H1 (cell line): Measurements from ENCODE around the gene ARID1B. TPM values are rescaled to one million over a fixed set of nuclear protein-coding genes. Genes with fewer than 3 reads are reported as not detected.

ENCODE experiments used
- ASH2L ChIP-seq: fragments of 200-600, 300-600 bp; sonication (generic); IDR thresholded peaks from one replicate; pipeline ENCODE4 v1.7.1; 2017; ENCODE audit warnings: low read length
- BCL11A ChIP-seq, 2 experiments: IDR thresholded peaks; one replicate each; pipeline ENCODE4 v1.6.1; 2011; ENCODE audit warnings: low read depth in 2 of 2, low read length in 2 of 2, mild to moderate bottlenecking in 2 of 2
- CREB1 ChIP-seq: IDR thresholded peaks from 2 replicates; pipeline ENCODE4 v1.6.1; 2012; ENCODE audit warnings: inconsistent platforms
- EZH2 ChIP-seq: fragments of 200-600 bp; sonication (generic); IDR thresholded peaks from 2 replicates; pipeline ENCODE4 v1.7.1; 2012; ENCODE audit warnings: low read depth, mild to moderate bottlenecking, moderate library complexity, low read length, inconsistent platforms; ENCODE audit not compliant: severe bottlenecking
- RAD21 ChIP-seq, 2 experiments: IDR thresholded peaks in 1 of 2; conservative IDR thresholded peaks in 1 of 2; 2 replicates each; pipeline ENCODE4 v1.6.1; 2011; ENCODE audit warnings: low read depth in 2 of 2, low read length in 2 of 2, improper control_type of control experiment in 1 of 2, inconsistent platforms in 1 of 2, mild to moderate bottlenecking in 1 of 2, moderate library complexity in 1 of 2
- RXRA ChIP-seq: IDR thresholded peaks from 2 replicates; pipeline ENCODE4 v1.6.1; 2011; ENCODE audit warnings: low read depth, mild to moderate bottlenecking, low read length, moderate library complexity; ENCODE audit not compliant: insufficient read depth
- SIN3A ChIP-seq, 2 experiments: IDR thresholded peaks in 1 of 2; conservative IDR thresholded peaks in 1 of 2; 2 replicates each; pipeline ENCODE4 v1.6.1; 2011 to 2012; ENCODE audit warnings: low read length in 2 of 2, improper control_type of control experiment in 1 of 2, low read depth in 1 of 2, mild to moderate bottlenecking in 1 of 2
- polyA plus RNA-seq, 7 experiments: library from polyadenylated mRNA; depleted of rRNA in 3 of 7; stranded (reverse) in 5 of 7; unstranded in 2 of 7; fragments of >200 nt in 5 of 7; fragments of 200-250 nt in 2 of 7; gene quantifications; 1 replicate in 5 of 7; 2 replicates in 1 of 7; 4 replicates in 1 of 7; pipeline versions ENCODE4 v1.2.1 to v1.2.3, GENCODE V29; 2011 to 2013; ENCODE audit warnings: missing spikeins in 2 of 7, mixed read lengths in 2 of 7
- total RNA-seq: library from RNA; stranded (reverse); fragmentation: NEBNext Ultra II Directional; extraction: Animal tissue kit (Norgen Biotek cat#: 25700); gene quantifications from 2 replicates; pipeline ENCODE4 v1.2.1, GENCODE V29; 2021
- TF ChIP-seq, protein P1 (sequence below): fragments of 300-600 bp; sonication (generic); IDR thresholded peaks from 2 replicates; pipeline ENCODE4 v1.7.1; 2012; ENCODE audit warnings: low read length, moderate library complexity, mild to moderate bottlenecking, inconsistent platforms; ENCODE audit not compliant: insufficient replicate concordance

Gene ARID1B
- total and polyA plus RNA-seq, 2 of the 8 experiments (the other 6 are each of a cell fraction or from before 2014, with no cell fraction given) = 24.3 to 70.3 TPM

DNA sequence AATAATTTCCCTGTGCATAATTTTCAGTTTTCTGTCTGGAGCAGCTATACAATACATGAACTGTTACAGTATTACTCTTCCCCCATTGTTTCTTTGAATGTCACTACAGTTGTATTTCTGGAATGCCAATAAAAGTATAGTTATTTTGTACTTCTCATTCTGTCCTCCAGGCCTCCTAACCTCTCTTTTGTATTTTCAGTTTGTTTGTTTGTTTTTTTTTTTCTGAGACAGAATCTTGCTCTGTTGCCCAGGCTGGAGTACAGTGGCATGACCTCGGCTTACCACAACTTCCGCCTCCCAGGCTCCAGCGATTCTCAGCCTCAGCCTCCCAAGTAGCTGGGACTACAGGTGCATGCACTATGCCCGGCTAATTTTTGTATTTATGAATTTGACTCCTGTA, 16.8 kb upstream of the ARID1B start (continued):
- TF ChIP-seq, protein P1, sequence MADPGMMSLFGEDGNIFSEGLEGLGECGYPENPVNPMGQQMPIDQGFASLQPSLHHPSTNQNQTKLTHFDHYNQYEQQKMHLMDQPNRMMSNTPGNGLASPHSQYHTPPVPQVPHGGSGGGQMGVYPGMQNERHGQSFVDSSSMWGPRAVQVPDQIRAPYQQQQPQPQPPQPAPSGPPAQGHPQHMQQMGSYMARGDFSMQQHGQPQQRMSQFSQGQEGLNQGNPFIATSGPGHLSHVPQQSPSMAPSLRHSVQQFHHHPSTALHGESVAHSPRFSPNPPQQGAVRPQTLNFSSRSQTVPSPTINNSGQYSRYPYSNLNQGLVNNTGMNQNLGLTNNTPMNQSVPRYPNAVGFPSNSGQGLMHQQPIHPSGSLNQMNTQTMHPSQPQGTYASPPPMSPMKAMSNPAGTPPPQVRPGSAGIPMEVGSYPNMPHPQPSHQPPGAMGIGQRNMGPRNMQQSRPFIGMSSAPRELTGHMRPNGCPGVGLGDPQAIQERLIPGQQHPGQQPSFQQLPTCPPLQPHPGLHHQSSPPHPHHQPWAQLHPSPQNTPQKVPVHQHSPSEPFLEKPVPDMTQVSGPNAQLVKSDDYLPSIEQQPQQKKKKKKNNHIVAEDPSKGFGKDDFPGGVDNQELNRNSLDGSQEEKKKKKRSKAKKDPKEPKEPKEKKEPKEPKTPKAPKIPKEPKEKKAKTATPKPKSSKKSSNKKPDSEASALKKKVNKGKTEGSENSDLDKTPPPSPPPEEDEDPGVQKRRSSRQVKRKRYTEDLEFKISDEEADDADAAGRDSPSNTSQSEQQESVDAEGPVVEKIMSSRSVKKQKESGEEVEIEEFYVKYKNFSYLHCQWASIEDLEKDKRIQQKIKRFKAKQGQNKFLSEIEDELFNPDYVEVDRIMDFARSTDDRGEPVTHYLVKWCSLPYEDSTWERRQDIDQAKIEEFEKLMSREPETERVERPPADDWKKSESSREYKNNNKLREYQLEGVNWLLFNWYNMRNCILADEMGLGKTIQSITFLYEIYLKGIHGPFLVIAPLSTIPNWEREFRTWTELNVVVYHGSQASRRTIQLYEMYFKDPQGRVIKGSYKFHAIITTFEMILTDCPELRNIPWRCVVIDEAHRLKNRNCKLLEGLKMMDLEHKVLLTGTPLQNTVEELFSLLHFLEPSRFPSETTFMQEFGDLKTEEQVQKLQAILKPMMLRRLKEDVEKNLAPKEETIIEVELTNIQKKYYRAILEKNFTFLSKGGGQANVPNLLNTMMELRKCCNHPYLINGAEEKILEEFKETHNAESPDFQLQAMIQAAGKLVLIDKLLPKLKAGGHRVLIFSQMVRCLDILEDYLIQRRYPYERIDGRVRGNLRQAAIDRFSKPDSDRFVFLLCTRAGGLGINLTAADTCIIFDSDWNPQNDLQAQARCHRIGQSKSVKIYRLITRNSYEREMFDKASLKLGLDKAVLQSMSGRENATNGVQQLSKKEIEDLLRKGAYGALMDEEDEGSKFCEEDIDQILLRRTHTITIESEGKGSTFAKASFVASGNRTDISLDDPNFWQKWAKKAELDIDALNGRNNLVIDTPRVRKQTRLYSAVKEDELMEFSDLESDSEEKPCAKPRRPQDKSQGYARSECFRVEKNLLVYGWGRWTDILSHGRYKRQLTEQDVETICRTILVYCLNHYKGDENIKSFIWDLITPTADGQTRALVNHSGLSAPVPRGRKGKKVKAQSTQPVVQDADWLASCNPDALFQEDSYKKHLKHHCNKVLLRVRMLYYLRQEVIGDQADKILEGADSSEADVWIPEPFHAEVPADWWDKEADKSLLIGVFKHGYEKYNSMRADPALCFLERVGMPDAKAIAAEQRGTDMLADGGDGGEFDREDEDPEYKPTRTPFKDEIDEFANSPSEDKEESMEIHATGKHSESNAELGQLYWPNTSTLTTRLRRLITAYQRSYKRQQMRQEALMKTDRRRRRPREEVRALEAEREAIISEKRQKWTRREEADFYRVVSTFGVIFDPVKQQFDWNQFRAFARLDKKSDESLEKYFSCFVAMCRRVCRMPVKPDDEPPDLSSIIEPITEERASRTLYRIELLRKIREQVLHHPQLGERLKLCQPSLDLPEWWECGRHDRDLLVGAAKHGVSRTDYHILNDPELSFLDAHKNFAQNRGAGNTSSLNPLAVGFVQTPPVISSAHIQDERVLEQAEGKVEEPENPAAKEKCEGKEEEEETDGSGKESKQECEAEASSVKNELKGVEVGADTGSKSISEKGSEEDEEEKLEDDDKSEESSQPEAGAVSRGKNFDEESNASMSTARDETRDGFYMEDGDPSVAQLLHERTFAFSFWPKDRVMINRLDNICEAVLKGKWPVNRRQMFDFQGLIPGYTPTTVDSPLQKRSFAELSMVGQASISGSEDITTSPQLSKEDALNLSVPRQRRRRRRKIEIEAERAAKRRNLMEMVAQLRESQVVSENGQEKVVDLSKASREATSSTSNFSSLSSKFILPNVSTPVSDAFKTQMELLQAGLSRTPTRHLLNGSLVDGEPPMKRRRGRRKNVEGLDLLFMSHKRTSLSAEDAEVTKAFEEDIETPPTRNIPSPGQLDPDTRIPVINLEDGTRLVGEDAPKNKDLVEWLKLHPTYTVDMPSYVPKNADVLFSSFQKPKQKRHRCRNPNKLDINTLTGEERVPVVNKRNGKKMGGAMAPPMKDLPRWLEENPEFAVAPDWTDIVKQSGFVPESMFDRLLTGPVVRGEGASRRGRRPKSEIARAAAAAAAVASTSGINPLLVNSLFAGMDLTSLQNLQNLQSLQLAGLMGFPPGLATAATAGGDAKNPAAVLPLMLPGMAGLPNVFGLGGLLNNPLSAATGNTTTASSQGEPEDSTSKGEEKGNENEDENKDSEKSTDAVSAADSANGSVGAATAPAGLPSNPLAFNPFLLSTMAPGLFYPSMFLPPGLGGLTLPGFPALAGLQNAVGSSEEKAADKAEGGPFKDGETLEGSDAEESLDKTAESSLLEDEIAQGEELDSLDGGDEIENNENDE = no peak
- TF ChIP-seq RXRA (no peak), SIN3A (conservative IDR thresholded peaks at IDR 0.05 in 1 of 2, IDR thresholded peaks at IDR 0.05 in 1 of 2; ENCODE audit: low read depth in 1 of 2, low read length in 2 of 2) (no peak), BCL11A (IDR thresholded peaks at IDR 0.05; ENCODE audit: low read depth in 2 of 2, low read length in 2 of 2) (no peak), RAD21 (IDR thresholded peaks at IDR 0.05 in 1 of 2, conservative IDR thresholded peaks at IDR 0.05 in 1 of 2; ENCODE audit: low read depth in 2 of 2, low read length in 2 of 2) (no peak), CREB1 (no peak), ASH2L (no peak), EZH2 (no peak)
